Glomerular endothelial cell (primary cell): ENCODE measurements around the gene EPN1. TPM values are rescaled to one million over a fixed set of nuclear protein-coding genes. Genes with fewer than 3 reads are reported as not detected.

ENCODE experiments used
- DNase-seq: peaks from one replicate; pipeline ENCODE4 v3.0.0-alpha.2; 2011; ENCODE audit warnings: low read depth, low spot score; ENCODE audit errors: extremely low read depth
- total RNA-seq: library from RNA; depleted of rRNA; stranded (reverse); fragments of >200 nt; gene quantifications from 2 replicates; pipeline ENCODE4 v1.2.3, GENCODE V29; 2015

EPN1 gene
- total RNA-seq, 1 donor from 2014 or later, result 201 TPM

- DNase-seq, result no peak
Measured at GRCh38 chr19:55660404-55660803, 14.6 kb upstream of the EPN1 start.

- no peak for DNase-seq
Measured at GRCh38 chr19:55660991-55661390, 14.0 kb upstream of the EPN1 start.

GRCh38 chr19:55661826-55662225 is 13.2 kb upstream of the EPN1 start:
- DNase-seq, result no peak

DNA sequence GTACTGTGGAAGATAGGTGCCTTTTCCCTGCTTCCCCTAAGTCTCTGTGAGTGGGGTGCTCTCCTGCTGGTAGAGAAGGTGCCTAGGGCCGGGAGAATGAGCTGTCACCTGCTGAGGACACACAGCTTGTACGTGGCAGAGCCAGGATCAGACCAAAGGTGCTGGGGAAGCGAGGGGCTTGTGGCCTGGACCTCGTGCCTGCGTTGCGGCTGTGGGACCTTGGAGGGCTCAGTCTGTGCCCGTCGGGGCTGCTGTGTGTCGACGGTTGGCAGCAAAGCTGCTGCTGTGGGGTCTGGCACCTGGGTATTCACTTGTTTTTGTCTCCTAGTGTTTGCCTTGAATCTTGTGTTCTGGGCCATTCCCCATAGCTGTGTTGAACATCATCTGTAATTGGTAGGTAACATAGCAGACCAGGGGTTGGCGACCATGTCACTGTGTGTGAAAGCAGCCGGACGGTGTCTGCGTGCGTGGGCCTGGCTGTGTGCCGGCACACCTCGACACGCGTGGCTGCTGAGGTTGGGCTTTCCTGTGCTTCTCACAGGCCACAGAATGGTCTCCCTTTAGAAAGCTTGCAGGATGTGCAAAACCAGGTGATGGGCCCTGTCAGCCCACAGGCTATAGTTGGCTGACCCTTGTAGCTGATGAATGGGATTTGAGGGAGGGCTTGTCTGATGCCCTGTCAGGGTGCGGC is 11.0 kb upstream of the EPN1 start:
- no peak for DNase-seq

GRCh38 chr19:55666343-55667005 is 8.6 kb upstream of the EPN1 start:
- DNase-seq, result no peak

DNA sequence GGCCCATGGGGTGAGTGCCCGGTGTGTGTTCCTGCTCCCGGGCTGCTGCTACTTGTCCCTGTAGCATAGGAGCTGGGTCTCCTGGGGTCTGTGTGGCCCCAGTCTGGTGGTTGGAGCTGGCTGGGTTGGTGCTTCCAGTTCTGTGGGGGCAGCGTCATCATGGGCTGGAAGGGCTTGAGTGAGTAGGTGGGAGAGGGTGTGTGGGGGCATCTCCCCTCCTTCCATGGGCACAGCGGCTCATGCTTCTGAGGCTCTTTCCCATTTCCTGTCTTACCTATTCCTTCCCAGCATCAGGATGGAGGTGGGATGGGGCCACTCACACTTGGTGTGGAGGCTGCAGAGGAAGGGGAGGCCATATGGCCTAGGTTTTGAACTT is 8.0 kb upstream of the EPN1 start:
- no peak for DNase-seq

DNA sequence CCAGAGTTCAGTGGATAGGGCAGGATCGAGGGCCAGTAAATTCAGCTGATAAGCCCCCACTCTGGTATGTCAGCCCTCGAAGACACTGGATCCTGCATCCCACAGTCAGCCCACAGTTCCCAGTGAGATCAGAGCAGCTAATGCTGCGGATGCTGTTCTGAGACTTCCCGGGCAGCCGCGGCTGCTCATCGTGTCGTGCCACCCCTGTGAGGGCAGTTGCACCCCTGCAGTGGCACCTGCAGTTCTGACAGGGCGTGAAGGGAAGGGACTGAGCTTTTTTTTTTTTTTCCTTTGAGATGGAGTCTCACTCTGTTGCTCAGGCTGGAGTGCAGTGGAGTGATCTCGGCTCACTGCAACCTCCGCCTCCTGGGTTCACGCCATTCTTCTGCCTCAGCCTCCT is 7.5 kb upstream of the EPN1 start:
- DNase-seq, result no peak

DNA sequence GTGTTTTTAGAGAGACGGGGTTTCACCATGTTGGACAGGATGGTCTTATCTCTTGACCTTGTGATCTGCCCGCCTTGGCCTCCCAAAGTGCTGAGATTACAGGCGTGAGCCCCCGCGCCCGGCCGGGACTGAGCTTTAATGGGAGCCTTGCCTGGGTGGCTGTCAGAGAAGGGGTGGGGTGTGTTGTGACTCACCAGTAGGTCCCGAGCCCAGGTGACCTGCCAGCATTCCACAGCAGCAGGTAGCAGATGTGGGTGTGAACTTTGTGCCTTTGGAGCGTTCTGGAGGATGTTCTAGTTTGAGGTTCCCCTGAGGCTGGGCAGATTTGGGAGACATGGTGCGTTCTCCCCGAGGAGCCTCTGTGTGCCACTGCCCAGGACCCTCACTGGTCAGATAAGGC is 7.1 kb upstream of the EPN1 start:
- no peak for DNase-seq

- DNase-seq, result no peak
Measured at GRCh38 chr19:55668603-55669348, 6.2 kb upstream of the EPN1 start.

DNA sequence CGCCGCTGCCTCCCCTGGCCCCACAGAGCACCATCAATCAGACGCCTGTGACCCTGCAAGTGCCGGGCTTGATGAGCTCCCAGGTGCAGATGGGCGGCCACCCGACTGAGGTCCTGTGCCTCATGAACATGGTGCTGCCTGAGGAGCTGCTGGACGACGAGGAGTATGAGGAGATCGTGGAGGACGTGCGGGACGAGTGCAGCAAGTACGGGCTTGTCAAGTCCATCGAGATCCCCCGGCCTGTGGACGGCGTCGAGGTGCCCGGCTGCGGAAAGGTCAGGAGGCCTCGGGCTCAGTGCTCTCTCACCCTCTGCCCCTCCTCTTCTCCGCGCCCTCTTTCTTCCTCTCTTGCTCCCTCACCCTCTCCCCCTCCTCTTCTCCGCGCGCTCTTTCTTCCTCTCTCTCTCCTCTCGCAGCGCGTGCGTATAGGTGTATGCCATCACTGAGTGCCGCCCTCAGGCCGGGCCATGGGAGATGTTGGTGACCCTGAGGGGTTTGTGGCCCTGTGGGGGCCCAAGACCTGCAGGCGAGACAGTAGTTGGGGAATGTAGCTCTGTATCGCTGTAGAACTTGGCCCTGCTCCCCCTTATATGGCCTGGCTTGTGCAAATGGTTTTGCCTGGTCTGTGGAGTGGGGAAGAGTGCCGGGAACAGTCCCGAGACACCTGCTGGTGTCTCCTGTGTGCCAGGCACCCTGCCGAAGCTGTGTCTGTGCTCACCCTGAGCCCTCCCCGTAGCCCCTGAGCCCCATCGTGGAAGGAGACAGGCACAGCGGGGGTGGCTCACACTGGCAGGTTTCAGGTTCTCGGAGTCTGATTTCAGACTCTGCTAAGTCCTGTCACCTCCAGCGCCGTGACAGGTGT is 5.4 kb upstream of the EPN1 start:
- DNase-seq, result no peak

- no peak for DNase-seq
Measured at GRCh38 chr19:55670280-55671053, 4.6 kb upstream of the EPN1 start.

DNA sequence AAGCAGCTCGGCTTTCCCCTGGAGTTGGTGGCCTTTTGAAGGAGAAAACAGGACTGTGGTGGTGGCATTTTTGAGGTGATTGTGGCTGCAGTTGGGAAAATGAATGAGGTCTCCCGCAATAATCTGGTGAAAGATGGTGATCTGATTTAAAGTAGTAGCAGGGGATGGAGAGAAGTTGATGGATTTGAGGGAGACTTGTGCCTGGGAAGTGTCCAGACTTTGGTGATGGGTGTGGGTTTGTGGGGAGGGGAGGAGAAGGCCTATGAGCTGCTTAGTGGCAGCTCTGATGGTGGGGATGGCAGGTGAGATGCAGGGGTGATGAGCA is 4.0 kb upstream of the EPN1 start:
- DNase-seq, result no peak

DNA sequence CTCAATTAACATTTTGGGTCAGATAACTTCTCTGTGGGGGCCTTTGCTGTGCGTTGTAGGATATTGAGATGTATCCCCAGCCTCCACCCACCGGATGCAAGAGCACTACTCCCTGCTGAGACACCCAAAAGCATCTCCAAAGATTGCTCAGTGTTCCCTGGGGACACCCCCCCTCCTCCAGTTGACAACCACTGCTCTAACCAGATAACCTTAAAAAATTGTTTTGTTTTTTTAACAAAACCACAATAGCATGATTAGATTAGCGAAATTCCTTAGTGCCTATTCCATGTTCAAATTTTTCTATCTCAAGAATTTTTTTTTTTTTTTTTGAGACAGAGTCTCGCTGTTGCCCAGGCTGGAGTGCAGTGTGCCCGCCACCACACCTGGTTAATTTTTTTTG is 2.6 kb upstream of the EPN1 start:
- DNase-seq, result no peak

DNA sequence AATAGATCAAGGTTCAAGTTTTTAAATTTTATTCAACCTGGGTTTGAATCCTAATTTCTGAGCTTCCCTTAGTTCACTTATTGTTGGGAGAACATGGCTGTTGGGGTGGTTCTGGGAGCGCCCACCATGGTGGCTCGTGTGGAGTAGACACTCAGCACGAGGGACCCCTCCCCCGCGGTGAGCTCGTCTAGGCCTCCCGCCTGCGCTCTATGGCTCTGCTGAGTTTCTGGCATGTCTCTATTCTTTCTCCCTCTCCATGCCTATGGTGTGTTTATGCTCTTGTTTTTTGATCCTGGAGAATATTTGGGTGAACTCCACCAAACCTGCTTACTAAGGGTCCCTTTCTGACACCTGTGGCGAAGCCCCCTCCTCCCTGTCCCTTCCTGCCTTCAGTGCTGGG is 1.6 kb upstream of the EPN1 start:
- no peak for DNase-seq

DNA sequence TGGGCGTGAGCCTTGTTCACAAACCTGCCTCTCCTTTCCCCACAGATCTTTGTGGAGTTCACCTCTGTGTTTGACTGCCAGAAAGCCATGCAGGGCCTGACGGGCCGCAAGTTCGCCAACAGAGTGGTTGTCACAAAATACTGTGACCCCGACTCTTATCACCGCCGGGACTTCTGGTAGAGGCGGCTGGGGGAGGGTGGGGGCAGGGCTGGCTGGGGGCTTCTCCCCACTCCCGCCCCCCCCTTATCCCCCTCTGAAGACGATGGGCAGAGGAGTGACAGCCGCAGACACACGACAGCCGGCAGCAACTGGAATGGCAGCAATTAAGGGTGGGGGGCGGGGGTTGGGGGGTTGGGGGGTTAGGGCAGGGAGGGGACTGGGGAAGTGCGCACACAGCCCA is 1.1 kb upstream of the EPN1 start:
- DNase-seq, result no peak

DNA sequence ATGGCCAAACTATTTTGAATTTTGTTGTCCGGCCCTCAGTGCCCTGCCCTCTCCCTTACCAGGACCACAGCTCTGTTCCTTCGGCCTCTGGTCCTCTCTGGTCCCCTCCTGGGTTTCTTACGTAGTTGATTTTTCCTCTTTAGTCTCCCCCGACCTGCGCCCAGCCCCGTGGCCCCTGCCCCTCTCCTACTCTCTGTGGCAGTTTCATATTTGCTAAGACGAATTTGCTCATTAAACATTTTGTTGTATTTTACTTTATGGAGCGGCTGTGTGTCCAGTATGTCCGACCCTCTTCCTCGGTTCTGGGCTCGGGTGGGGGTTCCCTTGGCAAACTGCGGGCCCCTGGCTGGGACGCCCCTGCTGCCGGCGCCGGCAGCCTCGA is 576 bp upstream of the EPN1 start:
- DNase-seq, result no peak

DNA sequence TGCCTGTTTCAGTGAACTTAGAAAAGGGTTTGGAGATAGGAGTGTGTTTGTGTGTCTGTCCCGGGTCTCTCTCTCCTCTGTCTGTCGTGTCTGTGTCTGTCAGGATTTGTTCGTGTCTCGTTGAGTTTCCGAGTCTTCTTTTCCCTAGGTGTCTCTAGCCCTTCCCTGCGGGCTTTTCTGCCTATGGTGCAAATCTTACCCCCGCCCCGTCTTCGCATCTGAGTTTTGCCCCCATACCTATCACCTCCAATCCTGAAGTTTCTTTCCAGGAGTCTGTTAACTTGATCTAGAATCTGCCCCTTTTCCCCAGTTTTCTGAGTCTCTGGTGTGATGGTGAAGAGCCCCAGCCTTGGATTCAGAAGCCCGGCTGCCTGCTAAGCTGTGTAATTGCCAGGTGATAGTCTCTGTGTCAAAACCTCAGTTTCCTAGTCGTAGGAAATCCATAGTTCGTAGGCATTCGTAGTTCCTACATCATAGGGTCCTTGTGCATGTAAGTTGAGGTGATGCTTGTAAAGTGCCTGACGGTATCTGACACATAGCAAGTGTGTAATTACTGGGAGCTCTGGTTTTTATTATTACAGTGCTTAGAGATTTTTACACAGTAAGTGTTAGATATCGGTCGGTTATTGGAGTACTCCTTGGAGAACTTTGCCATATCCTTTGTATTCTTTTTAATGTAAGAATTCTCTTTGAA is 782 bp downstream of the EPN1 start:
- no peak for DNase-seq

GRCh38 chr19:55676383-55676782 is 1.4 kb downstream of the EPN1 start:
- DNase-seq, result no peak

DNA sequence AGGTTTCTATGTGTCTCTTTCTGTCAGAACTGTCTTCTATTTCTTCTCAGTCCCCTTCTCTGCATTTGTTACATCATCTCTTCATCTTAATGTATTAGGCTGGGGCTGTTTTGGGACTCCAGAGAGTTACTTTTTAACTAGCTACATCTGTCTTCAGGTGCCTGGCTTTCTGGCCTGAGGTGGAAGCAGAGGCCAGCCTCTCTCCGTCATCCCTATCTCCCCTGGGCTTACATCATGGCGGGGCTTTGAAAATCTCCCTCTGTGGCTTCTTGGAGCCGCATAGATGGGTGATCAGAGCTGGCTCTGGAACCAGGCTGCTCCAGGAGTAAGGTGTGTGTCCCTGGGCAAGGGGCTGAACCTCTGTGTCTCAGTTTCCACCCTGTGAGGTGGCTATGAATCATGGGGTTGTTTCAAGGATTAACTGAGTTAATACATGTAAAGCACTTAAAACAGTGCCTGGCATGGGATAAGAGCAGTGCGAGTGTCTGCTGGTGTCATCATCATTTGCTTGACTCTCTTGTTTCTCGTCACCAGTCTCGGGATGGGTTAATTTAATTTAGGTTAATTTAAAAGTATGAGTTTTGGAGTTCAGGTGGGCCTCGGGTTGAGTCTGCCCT is 2.0 kb downstream of the EPN1 start:
- DNase-seq, result no peak
